ENCODE results near the gene TMEM255B.
"Not testable (repeated sequence)": the region's sequence is repeated elsewhere in the genome, so short reads cannot be mapped to it uniquely, and the experiment has no call there.

Gene TMEM255B

DNA sequence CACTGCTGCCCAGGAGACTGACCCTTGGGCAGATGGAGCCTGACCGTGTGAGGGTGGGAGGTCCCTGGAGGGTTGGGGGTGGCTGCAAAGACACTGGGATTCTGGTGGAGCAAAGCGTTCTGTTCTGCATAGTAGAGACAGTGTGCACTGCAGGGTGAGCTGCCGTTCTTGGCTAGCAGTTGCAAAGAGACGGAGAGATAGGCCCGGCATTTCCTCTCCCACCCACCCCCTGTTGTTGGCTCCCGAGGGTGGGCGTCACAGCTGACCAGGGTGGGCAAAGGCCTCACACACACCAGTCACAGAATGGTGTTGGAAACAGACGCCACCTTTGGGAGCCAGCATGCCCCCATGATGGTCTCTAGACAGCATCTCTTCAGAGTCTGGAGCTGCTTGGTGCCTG is 11.4 kb downstream of the TMEM255B start:
- DNase-seq, result no peak

DNA sequence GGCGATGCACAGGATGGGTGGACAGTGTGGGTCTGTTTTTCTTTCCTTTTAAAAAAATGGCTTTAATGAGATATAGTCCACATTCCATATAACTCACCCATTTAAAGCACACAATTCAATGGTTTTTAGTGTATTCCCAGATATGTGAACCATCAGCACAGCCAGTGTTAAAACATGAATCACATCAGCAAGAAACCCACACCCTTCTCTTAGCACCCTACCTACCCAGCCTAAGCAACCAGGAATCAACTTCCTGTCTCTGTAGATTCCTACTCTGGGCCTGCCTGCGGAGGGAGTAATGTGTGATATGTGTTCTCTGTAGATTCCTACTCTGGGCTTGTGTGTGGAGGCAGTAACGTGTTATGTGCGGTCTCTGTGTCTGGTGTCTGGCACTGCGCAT is 11.9 kb downstream of the TMEM255B start:
- DNase-seq, result no peak

DNA sequence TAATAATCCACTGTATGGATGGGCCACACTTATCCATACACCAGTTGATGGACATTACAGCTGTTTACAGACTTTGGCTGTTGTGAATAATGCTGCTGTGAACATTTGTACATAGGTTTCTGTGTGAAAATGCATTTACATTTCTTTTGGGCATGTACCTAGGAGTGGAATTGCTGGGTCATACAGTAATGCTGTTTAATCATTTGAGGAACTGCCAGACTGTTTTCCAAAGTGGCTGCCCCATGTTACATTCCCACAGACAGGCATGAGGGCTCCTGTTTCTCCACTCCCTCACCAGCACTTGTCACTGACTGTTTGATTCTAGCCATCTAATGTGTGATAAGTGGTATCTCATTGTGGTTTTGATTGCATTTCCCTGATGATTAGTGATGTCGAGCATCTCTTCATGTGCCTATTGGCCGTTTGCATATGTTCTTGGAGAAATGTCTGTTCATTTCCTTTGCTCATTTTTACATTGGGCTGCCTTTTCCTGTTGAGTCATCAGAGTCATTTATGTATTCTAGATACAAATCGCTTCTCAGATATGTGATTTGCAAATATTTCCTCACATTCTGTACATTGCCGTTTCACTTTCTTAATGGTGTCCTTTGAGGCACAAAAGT is 12.8 kb downstream of the TMEM255B start:
- DNase-seq, result no peak

DNA sequence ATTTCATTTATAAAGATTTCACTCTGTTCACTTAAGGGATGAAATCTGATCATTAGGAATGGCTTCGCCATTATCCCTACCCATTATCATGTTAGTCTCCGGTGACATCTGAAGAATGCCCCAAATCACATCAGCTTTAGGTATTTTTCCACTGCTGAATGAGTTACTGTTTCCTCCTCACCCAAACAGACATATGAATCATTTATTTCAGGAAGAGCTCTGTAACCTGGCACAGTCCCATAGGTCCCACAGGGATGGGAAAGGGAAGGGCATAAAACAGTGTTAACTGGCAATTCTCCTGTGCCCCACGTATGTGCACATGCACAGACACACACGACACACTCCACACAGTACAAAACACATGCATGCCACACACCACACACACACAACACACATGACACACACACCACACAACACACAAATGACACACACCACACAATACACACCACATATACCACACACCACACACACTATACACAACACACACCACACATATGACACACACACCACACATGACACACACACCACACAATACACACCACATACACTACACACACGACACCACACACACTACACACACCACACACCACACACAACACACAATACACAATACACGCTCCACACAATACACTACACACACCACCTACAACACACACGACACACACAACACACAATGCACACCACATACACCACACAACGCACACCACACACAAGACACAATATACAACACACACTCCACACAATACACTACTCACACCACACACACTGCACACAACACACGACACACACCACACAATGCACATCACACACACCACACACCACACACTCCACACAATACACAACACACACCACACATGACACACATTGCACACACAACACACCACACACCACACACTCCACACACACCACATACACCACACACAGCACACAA is 15.4 kb downstream of the TMEM255B start:
- no peak for DNase-seq

DNA sequence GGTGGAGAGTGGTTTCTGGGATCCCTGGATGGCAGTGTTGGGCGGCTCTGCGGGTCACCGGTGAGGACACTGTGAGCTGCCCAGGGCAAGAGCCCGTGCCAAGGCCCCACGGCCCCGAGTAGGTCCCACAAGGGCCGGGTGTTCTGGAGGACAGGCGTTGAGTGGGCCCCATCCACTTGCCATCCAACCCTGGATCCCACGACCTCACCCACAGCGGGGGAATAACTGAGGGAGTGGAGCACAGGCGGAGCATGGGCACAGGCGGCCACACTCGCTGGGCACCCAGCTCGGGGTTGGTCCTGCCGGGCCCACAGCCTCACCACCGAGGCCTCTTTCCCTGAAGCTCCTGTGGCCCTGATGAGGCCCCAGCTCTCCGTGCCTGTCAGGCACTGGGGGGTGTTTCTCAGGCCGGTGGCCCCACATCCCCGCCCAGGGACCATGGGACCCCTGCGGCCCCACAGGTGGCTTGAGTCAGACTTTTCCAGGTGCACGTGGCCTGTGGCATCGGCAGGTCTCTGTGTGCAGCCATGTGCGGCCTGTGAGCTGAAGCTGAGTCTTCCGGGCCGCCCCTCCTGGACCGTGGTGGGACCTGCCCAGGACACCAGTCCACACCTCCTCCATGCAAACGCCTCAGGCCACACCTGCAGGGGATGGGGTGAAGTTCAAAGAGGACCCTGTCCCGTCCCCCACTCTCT is 16.6 kb downstream of the TMEM255B start:
- no peak for DNase-seq

DNA sequence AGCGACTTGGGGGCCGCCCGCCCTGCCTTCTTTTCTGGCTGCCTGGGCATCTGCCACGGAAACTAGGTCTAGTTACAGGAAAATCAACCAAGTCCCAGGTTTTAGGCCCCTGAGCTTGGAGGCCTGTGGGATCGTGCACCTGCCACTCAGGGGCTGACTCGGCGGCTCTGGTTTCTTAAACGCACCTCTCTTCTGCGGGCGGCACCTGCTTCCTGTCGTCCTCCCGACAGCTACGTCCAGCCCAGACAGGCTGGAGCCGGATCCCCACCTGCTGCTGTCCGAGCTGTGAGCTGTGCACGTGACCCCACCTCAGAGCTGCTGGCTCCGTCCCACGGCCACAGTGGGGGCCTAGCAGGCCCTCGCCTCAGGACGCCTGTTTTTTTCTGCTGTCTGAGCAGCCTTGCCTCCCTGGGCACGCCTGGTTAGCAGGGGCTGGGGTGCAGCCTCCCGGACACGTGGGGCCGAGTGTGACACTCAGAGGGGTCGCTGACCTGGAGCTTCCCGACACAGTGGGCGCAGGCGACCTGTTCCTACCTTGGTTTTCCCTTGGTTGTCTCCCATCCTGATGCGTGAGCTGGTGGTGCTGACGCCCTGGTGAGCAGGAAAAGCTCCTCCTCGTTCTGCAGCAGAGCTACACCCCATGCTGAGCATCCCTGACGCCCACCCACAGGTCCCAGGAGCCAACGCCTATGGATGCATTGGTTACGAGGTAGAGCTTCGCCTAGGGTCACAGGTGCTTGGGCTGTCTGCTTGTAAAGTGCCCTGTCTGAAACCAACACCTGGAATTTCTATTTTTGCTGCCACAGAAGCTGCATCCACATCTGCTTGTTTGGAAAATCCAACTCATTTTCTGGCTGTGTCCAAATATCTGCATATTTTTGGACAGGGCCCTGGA is 17.5 kb downstream of the TMEM255B start:
- DNase-seq, result no peak

DNA sequence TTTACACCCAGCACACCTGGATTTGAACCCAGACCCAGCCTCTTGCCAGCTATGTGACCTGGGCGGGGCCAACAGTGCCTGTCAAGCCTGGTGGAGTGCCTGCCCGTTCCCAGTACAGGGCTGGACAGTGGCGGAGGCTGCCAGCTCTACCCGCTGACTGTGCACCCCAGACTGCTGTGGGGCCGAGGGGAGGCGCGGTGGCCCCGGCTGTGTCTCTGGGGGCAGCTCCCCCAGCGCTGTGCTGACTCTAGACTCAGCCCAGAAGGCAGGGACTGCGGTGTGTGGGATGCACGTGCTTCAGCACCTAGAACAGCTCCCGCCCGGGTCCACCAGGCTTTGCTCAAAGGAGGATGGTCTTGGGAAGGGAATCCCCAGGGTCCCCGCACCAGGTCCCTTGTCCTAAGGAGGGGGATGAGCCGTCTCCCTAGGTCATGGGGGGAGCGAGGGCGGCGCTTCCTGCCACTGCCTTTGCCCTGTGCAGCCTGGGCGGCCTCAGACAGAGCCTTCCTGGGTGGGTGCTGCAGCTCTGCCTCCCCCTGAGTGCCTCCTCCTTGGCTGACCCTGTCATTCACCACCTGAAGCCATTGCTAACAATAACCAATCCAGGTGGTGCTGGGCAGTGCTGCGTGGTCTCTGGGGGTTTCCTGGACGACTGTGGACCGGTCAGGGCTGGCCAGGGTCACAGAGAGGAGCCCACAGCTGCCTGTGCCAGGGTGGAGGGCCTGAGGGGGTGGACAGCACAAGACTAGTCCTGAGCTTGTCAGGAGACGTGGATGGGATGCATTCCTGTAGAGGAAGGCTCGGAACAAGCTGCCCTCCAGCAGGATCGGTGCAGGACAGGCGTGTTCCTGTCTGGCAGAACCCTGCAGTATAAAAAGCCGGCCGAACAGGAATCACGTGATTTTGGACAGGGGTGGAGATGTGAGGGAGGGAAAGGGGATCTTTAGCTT is 18.6 kb downstream of the TMEM255B start:
- DNase-seq, result no peak

DNA sequence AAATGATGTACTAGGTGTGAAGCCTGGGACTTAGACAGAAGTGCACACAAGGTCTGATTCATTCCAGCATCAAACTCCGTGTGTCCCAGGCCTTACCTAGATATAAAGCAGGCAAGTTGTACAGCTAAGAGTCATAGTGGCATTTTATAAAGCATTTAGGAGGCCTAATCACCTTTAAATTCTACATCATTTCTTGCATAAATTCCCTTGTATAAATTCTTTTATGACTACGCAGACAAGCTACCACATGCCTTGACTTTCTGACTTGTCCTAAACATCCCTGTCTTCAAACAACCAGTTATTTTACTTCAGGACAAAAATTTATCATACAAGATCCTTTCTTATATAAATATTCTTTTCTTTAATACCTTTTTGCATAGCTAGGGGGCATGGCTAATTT is 22.5 kb downstream of the TMEM255B start:
- DNase-seq, result no peak

DNA sequence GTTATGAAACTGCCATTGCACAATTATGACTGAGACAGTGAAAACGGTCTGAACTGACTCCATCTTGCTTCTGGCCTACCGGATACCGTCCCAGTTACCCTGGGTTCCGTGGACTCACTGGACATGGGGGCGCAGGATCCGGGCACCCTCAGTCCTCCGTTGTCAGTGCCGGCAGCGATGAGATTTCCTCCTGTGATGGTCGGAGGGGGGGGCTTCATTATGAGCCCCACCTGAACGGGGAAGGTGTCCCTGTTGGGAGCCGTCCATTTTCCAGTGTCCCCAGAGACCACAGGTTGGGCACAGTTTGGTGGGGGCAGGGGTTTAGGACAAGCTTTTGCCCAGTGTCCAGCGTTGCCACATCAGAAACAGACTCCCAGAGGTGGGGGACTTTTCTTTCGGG is 23.4 kb downstream of the TMEM255B start:
- DNase-seq, result no peak

DNA sequence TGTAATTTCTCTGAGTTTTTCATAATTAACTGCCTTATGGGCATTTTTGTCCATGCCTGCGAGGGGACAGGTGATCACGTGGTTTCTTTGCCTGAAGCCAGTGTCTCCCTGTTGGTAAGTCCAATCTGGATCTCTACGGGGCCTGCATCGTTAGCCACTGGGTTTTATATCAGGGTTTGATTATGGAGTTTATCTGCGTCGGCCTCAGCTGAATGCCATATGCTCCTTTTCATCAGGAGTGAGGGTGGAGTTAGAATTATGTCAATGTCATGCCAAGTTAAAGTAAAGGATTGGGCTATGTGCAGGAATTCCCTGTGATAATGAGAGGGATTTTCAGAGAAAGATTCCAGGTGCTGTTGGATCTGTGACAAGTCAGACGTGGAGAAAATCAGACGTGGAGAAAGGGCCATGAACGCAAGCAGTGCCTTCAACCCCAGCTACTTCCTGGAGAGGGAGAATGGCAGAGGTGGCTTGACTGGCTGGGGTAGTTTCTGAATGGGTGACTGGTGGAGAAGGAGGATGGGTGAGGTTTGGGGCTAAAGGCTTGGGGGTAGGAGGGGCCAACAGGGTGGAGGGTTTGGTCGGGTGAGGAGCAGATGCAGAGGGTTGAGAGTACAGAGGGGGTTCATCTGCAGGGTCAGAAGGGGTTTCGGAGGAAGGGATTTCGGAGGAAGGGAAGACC is 24.3 kb downstream of the TMEM255B start:
- no peak for DNase-seq

DNA sequence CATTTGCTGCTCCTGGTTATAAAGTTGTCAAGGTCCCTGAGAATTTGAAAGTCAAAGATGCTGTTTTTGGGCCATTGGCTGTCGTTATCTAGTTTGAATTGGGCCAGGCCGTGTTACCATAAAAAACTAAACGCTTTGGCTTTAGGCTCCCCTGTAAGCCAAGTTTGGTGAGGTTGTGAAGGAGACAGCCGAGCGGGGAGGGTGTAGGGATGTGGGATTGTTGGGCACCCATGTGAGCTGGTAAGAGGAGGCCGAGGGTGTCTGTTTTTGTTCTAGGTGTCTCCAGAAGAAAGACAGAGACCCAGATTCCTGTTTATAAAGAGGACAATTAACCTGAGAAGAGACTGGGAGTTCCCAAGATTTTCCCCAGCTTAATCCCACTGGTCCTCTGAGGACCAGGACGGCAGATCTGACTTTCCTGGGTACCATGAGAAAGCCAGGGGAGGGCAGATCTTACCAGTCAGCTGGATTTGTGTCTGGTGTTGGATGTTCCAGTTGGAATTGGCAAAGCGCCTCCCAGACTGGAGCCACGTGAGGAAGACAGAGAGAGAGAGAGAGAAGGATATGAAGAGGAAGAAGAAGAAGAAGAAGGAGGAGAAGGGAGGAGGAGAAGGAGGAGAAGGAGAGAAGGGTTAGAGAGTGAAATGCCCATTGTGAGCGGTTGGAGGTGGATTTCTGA is 25.1 kb downstream of the TMEM255B start:
- no peak for DNase-seq

DNA sequence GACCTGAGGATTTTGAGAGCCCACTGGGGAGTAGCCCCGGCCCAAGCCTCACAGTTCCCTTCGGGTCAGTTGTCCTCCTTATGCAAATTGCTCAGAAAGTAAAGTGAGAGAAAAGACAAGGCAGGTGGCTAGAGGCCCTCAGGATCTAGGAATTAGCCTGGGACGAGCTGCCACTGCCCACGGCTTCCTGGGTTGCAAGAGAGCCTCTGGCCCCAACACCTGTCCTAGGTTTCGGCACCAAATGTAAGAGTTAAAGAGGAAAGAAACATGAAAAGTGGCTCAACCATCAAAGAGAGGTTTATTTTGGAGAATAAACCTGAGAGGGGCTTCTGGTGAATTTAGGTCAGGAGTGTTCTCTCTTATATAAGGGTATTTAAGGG is 25.6 kb downstream of the TMEM255B start:
- DNase-seq, result no peak

DNA sequence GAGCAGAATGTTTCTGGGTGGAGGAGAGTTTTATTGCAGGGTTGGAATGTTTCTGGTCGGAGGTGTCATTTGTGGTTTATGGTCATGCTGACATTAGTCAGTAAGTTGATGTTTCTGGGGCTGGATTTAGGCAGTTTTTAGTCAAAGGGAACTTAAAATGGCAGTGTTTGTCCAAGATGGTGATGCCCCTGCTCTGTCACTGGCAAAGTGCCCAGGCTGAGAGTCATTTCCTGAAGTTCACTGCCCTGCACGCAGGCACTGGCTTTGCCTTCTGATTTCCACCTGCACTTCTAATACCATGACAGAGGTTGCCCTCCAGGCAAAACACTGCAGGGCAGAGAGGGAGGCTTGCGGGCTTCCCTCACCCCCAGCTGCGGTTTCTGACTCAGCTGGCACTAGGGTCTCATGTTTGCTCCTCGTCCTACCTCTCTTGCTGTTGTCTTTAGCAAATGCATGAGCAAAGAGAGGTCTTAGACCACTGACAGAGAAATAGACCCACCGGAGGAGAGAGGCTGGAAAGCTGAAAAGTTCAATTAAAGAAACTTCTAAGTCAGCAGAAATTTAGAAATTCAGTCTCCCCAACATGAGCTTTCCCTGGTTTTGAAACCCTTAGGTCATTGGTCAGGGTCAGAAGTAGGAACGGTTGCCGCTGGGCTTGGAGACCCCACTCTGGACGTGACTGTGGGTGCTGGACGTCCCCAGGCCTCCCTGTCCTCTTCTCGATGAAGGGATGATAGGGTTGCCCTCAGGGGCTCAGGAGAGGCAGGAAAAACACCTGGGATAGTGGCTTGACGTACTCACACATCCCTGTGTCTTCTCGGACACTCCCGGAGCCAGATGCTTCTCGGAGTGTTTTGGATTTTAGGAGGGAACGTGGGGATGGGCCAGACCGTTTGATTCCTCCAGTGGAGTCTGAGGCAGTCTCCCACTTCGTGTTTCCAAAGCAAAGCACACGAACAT is 26.3 kb downstream of the TMEM255B start:
- no peak for DNase-seq

DNA sequence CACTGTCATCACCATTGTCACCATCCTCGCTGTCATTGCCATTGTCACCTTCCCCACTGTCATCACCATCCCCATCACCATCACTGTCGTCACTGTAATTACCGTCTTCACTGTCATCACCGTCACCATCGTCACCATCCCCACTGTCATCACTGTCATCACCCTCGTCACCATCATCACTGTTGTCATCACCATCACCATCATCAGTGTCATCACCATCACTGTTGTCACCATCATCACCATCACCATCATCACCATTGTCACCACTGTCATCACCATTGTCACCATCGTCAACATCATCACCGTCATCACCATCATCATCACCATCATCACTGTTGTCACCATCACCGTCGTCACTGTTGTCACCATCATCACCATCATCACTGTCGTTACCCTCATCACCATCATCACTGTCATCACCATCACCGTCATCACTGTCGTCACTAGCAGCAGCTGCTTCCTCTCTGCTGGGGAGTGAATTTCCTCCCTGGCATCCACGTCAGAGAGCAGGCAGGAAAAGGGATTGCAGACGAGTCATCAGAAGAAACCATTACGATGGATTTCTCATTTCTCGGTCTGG is 27.3 kb downstream of the TMEM255B start:
- DNase-seq, result no peak

DNA sequence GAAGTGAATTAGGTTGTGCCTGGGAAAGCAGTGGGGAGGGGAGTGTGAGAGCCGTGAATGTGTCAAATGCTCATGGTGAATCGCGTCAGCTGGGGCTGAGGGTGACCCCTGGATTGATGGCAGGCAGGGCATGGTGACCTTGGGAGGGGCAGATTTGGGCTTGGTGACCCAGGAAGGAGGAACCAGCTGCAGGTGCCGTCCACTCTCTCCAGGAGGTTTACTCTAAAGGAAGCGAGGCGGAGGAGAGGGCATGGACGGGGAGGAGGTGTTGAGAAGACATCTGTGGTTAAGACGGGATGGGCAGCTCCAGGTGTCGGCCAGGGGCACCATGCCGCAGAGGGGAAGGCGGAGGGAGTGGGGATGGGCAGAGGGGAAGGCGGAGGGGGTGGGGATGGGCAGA is 28.7 kb downstream of the TMEM255B start:
- no peak for DNase-seq

DNA sequence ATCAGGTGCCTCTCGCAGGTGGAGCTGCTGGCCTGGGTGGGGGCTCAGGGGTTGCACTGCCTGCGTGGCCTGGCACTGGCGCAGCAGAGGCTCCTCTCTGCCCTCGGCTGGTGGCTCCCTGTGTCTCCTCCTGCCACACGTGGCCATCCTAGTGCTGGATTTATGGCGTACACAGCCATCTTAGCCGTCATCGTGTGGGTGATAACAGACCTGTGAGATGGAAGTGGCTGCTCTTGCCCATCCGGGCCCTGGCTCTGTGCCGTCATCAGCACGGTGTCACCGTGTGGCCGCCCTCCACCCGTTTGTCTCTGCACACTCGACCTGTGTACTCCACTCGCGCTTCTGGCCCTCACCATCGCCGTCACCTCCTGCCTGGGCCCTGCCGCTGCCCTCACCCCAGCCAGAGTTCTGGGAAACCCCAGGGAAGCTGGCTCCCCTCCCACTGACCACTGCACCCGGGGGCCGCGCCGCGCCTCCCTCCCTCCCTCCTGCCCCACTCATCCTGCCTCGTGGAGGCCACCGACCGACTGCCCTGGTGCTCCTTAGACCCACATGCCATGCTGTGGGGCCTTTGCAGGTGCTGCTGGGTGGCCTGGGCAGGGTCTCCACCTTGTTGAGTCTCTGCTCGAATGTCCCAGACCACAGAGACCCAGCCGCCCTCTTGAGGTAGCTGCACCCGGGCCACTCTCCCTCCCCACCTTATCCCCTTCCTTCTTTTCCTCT is 29.5 kb downstream of the TMEM255B start:
- DNase-seq, result no peak

DNA sequence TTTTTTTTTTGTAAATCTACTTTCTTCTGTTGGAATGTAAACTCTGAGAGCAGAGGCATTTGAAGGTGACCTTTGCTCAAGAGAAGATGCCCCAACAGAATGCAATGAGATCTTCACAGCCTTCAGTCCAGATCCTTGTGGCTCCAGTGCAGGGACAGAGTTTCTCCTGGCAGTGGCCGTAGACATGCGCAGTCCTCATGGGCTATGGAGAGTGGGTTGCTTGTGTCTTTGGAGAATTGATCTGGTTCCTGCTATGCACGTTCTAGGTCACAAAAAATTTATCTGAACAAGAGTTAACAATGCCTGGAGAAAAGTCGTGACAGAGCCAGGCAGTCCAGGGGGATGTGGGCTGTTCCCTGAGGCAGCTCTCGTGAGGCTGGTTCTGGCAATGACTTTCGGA is 30.1 kb downstream of the TMEM255B start:
- DNase-seq, result no peak

DNA sequence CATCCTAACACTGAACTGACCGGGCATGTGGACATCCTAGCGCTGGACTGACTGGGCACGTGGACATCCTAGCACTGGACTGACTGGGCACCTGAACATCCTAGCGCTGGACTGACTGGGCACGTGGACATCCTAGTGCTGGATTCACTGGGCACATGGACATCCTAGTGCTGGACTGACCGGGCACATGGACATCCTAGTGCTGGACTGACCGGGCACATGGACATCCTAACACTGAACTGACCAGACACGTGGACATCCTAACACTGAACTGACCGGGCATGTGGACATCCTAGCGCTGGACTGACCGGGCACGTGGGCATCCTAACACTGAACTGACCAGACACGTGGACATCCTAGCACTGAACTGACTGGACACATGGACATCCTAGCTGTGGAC is 30.9 kb downstream of the TMEM255B start:
- not testable (repeated sequence) for DNase-seq

All from NCI-H1694 (cell line).